GM12892 (cell line): ENCODE results near the gene GHRH.

Experiments used
- POLR2A ChIP-seq: IDR thresholded peaks from 2 replicates; pipeline ENCODE4 v1.6.1; 2011; ENCODE audit warnings: low read depth, low read length, control low read depth
- TAF1 ChIP-seq: IDR thresholded peaks from 2 replicates; pipeline ENCODE4 v1.6.1; 2011; ENCODE audit warnings: low read depth, mild to moderate bottlenecking, control low read depth, low read length, borderline replicate concordance

GRCh38 chr20:37218441-37218840, 43.2 kb downstream of the GHRH start:
- TF ChIP-seq POLR2A = no peak
- TF ChIP-seq TAF1 = no peak
